NCI-H2107 (cell line): ENCODE data around the gene SPRY1.

ENCODE experiments used
- DNase-seq: peaks from one replicate; lab custom pipeline; 2025; lab: John Stamatoyannopoulos, UW

The SPRY1 gene

DNA sequence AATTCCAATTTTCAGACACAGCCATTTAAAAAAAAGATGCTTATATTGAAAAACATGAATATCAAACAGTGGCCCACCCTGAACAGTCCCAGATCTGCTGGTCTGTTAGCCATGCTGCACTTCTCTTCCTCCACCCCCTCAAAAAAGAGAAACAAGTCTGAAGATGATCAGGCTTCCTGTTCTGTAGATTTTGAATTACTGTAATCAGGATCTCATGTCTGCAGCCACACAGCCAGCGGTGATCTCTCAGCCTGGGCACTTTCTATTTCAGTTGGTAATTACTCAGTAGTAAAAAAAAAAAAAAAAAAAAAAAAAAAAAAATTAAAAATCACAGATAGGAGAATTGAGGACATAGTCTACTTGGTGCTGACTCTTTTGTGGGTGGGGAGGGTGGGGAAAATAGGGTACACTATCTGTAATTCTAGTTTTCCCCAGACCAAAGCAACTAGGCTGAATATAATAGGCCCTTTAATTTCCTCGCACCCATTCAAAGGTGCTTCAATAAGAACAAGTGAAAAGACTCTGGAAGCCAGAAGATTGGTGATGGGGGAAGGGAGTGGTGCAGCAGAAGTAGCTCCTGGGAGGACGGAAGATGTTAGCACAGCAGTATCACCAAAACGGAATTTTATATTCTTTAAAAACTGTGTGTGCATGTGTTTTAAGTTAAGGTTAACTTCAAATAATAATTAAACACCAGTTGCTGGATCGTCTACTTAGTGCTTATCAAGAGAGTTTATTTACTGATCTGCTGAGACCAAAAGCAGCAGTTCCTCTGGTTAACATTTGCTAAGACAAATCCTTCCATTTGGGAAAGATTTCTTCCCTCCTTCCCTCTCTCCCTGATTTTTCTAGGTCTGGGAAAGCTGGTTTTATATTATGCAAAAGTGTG is 47.0 kb downstream of the SPRY1 start:
- no peak for DNase-seq

DNA sequence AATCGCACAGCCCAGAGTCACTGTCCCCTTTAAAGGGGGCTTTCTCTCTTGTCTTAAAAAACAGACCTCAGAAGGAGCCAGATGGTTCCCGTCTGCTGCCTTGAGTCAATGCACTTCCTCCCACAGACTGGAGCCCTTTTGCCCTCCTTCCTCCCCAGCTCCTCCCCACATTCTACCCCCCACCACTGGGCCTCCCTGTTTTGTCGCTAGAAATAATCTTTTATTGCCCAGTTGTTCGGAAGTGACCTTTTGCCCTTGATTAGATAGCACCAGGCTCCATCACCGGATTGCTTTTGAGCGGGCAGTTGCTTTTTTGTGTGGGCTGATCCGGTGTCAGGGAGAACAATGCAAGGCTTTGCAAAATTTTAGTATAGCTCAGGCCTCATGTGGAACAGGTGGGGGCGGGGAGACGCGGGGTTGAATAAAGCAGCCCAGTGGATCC is 47.7 kb downstream of the SPRY1 start:
- DNase-seq = no peak

DNA sequence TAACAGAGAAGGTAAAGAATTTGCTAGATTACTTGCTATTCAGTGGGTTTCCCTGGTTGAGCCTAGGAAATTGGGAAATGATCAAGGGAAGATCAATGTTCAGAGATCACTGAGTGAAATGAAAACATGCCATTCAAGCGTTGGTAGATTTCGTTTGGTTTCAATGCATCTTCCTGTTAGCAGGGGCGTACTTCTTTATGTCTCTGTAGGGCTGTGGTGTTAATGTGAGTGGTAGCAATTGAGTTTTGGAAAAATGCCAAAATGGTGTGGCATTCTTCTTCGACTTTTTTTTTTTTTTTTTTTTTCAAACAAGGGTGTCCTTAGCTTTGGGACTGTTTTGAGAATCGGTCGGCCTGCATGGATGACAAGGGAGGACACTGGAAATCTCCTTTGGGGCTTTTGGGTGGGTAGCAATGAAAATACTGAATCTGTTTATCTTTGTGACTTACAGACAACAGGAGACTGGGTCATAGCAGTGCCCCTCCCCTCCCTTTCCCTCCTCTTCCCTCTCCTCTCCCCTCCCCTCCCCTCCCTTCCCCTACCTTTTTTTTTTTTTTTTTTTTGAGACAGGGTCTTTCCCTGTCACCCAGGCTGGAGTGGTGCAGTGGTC is 50.4 kb downstream of the SPRY1 start:
- DNase-seq = no peak

- no peak for DNase-seq
Observed at GRCh38 chr4:123449362-123449761, 52.8 kb downstream of the SPRY1 start.

DNA sequence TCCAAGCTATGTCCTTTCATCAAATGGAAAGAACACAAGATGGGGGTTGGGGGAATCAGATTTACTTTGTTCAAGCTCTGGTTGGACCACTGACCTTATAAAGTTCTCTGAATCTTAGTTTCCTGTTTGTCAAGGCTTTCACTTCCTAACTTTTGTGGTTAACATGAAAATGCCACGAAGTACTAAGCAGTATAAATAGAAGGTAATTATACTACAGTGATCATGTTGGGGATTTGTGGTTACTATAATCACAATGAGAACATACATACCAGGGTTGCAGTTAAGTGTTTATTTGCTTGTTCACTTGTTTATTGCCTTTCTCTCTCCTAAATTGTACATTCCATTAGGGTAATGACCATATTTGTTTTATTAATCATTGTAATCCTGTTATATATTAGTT is 53.2 kb downstream of the SPRY1 start:
- no peak for DNase-seq

- no peak for DNase-seq
Observed at GRCh38 chr4:123450393-123450792, 53.8 kb downstream of the SPRY1 start.

GRCh38 chr4:123452616-123453015 is 56.0 kb downstream of the SPRY1 start:
- no peak for DNase-seq

DNA sequence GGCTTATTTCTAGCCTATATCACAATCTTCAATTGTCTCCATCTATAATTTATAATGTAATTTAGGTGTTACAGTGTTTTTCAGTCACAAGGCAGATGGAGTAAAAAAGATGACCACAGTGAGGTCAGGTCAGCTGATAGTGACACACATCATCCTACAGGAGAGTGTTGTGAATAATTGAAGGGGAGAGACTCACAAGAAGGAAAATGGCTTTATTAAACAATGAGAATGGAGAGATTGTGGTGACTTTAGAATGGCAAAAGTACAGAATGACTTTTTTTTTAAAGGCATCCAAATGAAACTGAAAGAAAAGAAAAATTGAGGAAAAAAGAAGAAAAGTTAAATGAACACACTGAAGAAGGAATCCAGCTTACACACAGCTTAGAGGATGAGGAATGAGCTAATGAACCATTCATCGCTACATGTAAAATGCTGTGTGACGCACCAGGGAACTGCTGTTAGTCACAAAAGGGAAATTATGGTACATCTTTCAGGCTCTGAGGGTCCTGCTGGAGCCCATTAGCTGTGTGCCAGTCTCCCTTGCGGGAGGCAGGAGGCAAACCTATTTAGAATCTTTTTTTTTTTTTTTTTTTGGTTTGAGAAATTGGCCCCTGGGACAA is 56.6 kb downstream of the SPRY1 start:
- no peak for DNase-seq
